Measurements from ENCODE around the gene MAPK13.
A peak's percentile ranks its signal among the peaks of the same experiment; 100 is the strongest.
"Not testable (repeated sequence)": the region's sequence is repeated elsewhere in the genome, so short reads cannot be mapped to it uniquely, and the experiment has no call there.

The MAPK13 gene

DNA sequence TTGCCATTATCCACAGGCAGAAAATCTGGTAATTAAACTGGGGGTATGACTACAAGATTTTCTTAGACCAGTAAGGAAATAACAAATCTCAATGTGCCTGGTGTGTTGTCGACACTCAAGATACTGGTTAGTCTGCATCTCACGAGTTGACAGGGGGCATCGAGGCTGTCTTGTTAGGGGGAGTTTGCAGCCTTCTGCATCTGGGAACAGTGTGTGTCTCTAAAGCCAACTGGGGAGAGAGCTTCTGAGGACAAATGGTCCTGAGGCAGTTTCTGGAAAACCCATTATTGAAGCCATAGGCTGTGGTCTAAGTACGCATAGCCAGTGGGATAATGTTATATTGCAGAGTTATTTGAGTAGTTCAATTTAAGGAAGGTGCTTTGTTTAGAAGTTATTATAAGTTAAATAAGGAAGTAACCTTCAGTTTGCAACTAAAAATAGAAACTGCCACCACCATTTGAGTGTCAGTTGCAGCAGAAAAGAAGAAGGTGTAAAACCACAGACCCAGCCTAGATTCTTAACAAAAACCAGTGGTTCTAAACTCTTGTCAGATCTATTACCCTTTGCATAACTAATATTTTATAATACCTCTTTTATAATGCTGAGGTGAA is 15.4 kb upstream of the MAPK13 start:
- no peak for DNase-seq (ENCODE audit: low read depth in 3 of 3)

DNA sequence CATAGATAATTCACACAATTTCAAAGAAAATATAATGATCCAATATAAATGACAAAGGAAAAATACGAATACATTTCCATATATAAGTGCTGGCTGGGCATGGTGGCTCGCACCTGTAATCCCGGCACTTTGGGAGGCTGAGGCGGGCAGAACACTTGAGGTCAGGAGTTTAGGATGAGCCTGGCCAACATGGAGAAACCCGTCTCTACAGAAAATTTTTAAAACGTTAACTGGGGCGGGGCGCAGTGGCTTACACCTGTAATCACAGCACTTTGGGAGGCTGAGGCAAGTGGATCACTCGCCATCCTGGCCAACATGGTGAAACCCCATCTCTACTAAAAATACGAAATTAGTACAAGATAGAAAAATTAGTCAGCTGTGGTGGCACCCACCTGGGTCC is 14.9 kb upstream of the MAPK13 start:
- no peak for DNase-seq (ENCODE audit: low read depth in 3 of 3)

- DNase-seq (ENCODE audit: low read depth in 3 of 3), result no peak
Observed at GRCh38 chr6:36116066-36116864, 14.0 kb upstream of the MAPK13 start.

- no peak for DNase-seq (ENCODE audit: low read depth in 3 of 3)
Observed at GRCh38 chr6:36116943-36117342, 13.4 kb upstream of the MAPK13 start.

DNA sequence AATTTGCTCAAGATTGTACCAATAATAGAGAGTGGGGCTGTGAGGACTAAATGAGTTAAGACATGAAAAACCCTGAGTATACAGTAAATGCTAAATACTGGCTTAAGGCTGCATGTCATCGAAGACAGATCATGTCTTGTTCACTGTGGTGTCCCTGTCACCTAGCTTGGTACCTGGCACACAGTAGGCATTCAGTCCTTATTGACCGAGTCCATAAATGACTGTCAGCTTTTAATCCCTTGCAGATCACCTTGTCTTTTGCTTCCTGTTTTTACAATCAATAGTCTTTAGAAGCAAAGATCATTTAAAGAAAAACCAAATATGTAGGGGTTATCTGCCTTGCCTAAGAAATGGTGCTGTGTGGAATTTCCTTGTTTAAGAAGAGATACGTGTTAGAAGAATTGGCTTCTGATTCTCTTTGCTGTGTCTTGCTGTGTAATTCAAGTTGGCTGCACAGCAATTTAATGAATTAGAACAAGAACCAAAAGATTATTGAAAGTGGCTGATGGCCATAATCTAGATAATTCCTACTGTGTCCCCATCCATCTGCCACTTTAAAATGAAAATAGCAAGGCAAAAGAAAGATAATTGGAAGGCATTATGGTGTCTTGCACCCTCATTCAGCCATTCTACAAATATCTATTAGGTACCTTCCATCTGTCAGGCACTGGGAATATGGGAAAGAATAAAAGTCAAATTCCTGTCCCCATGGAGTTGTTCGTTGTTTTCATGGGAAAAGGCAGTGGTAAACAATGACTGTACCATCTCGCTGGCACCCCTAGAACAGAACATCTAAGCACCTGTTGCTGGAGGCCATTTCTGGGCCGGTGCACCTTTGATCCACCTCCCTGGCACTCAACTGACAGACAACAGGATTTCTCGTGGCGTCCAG is 12.4 kb upstream of the MAPK13 start:
- no peak for DNase-seq (ENCODE audit: low read depth in 3 of 3)

DNA sequence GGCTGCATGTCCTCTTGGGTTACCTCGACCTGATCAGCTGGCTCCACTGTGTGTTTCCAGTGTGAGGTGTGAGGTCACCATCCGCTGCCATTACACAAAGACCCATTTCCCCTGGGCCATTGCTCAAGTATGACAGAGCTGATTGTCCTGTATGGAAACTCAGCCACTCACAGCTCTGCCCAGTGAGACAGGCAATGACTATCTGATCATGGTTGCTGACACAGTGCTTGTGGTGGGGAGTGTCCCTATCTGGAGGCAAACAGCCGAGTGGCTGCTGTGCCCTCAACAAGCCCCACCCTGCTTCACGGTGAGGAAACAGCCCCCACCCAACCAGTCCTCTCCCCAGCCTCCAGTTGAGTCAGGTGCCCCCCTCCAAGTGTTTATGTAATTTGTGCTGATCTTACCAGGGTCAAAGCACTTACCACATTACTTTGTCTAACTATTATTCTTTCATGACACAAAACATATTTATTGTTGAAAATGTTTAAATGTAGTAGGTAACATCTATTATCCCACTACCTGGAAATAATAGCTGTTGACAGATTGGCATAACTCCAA is 11.7 kb upstream of the MAPK13 start:
- DNase-seq (ENCODE audit: low read depth in 3 of 3), result peak in 1 of 3 experiments; percentile 49

- no peak for DNase-seq (ENCODE audit: low read depth in 3 of 3)
Observed at GRCh38 chr6:36119209-36119608, 11.1 kb upstream of the MAPK13 start.

- DNase-seq (ENCODE audit: low read depth in 3 of 3), result no peak
Observed at GRCh38 chr6:36120018-36120417, 10.3 kb upstream of the MAPK13 start.

DNA sequence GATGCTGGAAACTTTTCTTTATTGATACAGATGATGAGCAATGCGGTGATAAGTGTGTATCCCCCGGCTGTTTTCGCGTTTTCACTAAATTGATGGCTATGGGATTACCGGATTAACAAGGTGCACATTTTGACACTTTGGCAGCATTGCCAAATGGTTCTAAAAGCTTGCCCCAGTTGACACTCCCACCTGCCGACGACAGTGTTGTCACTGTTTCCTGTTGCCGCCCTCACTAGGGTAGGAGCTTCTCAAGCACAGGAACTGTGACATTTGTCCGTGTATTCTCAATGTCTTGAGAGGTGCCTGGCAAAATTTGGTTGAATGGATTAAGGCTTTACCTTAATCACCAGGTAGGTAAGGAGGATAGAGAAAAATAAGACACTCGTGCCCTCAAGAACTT is 9.8 kb upstream of the MAPK13 start:
- peak in 2 of 3 experiments; percentile 57 to 58 for DNase-seq (ENCODE audit: low read depth in 3 of 3)

GRCh38 chr6:36120979-36121786 is 9.1 kb upstream of the MAPK13 start:
- peak in 1 of 3 experiments; percentile 56 for DNase-seq (ENCODE audit: low read depth in 3 of 3)

GRCh38 chr6:36121787-36122494 is 8.4 kb upstream of the MAPK13 start:
- no peak for DNase-seq (ENCODE audit: low read depth in 3 of 3)

DNA sequence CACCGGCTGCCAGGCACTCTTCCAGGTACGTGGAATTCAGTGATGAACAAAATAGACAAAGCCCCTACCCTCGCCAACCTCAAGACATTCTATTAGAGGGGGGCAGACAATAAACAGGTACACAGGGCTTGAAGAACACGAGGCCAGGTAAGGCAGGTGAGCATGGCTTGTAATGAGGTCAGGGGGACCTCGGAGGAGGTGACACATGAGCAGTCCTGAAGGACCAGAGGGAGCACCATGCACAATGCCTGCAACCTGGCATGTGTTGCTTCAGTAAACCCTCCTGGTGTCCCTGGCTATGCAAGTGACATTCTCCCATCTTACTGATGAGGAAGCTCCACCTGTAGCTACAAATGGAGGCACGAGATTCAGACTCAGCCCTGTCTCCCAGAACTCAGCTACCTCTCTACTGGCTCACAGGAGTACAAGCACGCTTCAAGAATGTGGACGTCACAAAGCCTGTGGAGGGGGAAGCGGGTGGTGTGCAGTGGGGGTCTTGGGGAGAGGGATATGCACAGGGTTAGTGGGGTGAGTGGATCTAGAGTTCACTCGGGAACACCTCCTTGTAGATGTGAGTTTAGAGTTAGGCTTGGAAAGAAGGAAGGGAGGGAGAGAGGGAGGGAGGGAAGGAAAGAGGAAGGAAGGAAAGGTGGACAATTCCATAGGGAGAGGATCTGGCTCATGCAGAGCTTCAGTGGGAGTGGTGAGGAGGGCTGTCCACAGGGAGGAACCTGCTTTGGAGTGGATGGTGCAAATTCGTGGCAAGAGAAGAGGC is 7.6 kb upstream of the MAPK13 start:
- no peak for DNase-seq (ENCODE audit: low read depth in 3 of 3)

GRCh38 chr6:36123270-36124139 is 6.8 kb upstream of the MAPK13 start:
- peak; percentile 80 to 87 (median 83) for DNase-seq (ENCODE audit: low read depth in 3 of 3)

- not testable (repeated sequence) for DNase-seq (ENCODE audit: low read depth in 3 of 3)
Observed at GRCh38 chr6:36124346-36124745, 6.0 kb upstream of the MAPK13 start.

GRCh38 chr6:36124881-36125280 is 5.4 kb upstream of the MAPK13 start:
- no peak for DNase-seq (ENCODE audit: low read depth in 3 of 3)

GRCh38 chr6:36125575-36125974 is 4.7 kb upstream of the MAPK13 start:
- DNase-seq (ENCODE audit: low read depth in 3 of 3), result no peak

GRCh38 chr6:36126121-36126520 is 4.2 kb upstream of the MAPK13 start:
- DNase-seq (ENCODE audit: low read depth in 3 of 3), result no peak

DNA sequence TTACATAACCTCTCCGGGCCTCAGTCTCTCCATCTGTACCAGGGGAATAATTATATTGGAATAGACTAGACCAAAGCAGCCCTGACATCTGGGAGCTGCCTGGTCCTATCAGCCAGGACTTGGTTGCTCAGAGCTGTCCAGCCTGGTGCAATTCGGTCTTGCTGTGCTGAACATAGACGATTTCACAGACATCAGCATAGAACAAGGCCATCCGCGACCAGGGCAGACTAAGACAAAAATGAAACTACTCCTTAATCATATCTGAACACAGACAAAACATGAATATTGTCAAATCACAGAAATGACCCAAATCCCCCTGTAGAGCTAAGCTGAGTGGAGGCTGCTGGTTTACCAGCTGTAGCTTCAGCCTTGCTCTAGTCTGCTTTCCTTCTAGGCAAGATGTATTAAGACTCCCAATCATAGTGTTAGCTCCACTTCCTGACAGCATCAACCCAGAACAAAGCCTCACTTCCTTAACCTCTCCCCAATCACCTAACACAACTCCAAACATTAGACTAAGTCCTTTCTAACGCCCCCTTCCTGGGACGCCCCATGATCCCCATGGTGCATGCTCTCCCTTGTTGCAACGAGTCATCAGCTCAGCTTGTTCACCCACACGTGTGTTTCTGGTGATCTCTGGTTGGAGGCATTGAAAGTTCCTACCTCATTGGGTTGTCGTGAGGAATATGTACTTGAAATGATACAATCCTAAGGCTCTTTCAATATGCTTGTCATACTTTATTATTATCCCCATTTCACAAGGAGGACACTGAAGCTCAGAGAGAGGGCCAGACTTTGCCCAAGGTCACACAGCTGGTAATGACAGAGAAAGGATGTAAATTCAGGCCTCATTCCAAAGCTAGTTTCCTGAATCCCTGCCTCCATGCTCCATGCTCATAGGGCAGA is 3.5 kb upstream of the MAPK13 start:
- DNase-seq (ENCODE audit: low read depth in 3 of 3), result no peak
